ENCODE data around the gene FAM53A.

Gene FAM53A

GRCh38 chr4:1652088-1652487, 32.0 kb downstream of the FAM53A start:
- H3K4me3 ChIP-seq (ENCODE audit: low read depth in 1 of 2, low read length in 2 of 2): no peak overlapping the region
- H3K27ac ChIP-seq (ENCODE audit: low read depth, low read length): no peak overlapping the region
- H3K4me1 ChIP-seq (ENCODE audit: control insufficient read depth in 1 of 2, insufficient read depth in 2 of 2, low read length in 2 of 2): no peaks in the 10 kb centered on the region
- no peaks in the 10 kb centered on the region for H3K36me3 ChIP-seq (ENCODE audit: control insufficient read depth in 1 of 2, insufficient read depth in 2 of 2, low read length in 2 of 2)
- H3K27me3 ChIP-seq (ENCODE audit: control insufficient read depth in 1 of 2, insufficient read depth in 2 of 2, low read length in 2 of 2): no peaks in the 10 kb centered on the region
- H3K9ac ChIP-seq (ENCODE audit: low read depth in 1 of 2, low read length in 2 of 2): no peak overlapping the region
- no peaks in the 10 kb centered on the region for H3K9me3 ChIP-seq (ENCODE audit: control insufficient read depth in 1 of 2, low read length in 2 of 2)

DNA sequence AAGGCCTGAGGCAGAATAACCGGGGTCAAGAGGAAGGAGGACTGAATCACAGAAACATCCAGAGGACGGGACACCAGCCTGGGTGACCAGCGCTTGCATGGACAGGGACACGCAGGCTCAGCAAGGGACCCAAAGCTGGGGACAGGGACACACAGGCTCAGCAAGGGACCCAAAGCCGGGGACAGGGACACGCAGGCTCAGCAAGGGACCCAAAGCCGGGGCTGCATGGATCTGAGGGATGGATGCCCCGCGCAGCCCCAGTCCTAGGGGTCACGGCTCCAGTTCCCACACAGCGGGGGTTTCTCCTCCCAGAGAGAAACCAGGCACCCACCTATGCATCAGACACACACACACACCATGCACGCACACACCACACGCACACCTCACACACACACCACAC, 32.5 kb downstream of the FAM53A start:
- Histone ChIP-seq H3K36me3 (ENCODE audit: control insufficient read depth in 1 of 2, insufficient read depth in 2 of 2, low read length in 2 of 2) (no peaks in the 10 kb centered on the region), H3K9me3 (ENCODE audit: control insufficient read depth in 1 of 2, low read length in 2 of 2) (no peaks in the 10 kb centered on the region), H3K4me1 (ENCODE audit: control insufficient read depth in 1 of 2, insufficient read depth in 2 of 2, low read length in 2 of 2) (no peaks in the 10 kb centered on the region)

DNA sequence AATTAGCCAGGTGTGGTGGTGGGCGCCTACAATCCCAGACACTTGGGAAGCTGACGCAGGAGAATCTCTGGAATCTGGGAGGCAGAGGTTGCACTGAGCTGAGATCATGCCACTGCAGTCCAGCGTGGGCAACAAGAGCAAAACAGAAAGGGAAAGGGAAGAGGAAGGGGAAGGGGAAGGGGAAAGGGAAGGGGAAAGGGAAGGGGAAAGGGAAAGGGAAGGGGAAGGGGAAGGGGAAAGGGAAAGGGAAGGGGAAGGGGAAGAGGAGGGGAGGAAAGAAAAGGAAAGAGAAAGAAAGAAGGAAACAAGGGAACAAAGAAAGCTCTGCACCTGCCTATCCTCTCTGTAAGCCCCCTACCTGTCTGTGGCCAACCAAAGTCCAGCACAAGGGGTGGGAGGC, 35.2 kb downstream of the FAM53A start:
- no peak overlapping the region for H3K4me3 ChIP-seq (ENCODE audit: low read depth in 1 of 2, low read length in 2 of 2)
- no peak overlapping the region for H3K9ac ChIP-seq (ENCODE audit: low read depth in 1 of 2, low read length in 2 of 2)
- H3K27ac ChIP-seq (ENCODE audit: low read depth, low read length): no peak overlapping the region
- H3K9me3 ChIP-seq (ENCODE audit: control insufficient read depth in 1 of 2, low read length in 2 of 2): no peaks in the 10 kb centered on the region
- H3K27me3 ChIP-seq (ENCODE audit: control insufficient read depth in 1 of 2, insufficient read depth in 2 of 2, low read length in 2 of 2): no peaks in the 10 kb centered on the region
- no peaks in the 10 kb centered on the region for H3K36me3 ChIP-seq (ENCODE audit: control insufficient read depth in 1 of 2, insufficient read depth in 2 of 2, low read length in 2 of 2)
- no peaks in the 10 kb centered on the region for H3K4me1 ChIP-seq (ENCODE audit: control insufficient read depth in 1 of 2, insufficient read depth in 2 of 2, low read length in 2 of 2)

More for the DNA sequence above, 32.5 kb downstream of the FAM53A start:
- H3K4me3 ChIP-seq (ENCODE audit: low read depth in 1 of 2, low read length in 2 of 2): no peak overlapping the region
- no peak overlapping the region for H3K27ac ChIP-seq (ENCODE audit: low read depth, low read length)
- no peaks in the 10 kb centered on the region for H3K27me3 ChIP-seq (ENCODE audit: control insufficient read depth in 1 of 2, insufficient read depth in 2 of 2, low read length in 2 of 2)
- no peak overlapping the region for H3K9ac ChIP-seq (ENCODE audit: low read depth in 1 of 2, low read length in 2 of 2)

GRCh38 chr4:1647432-1647831, 36.7 kb downstream of the FAM53A start:
- Histone ChIP-seq H3K4me1 (ENCODE audit: control insufficient read depth in 1 of 2, insufficient read depth in 2 of 2, low read length in 2 of 2) (no peaks in the 10 kb centered on the region), H3K9me3 (ENCODE audit: control insufficient read depth in 1 of 2, low read length in 2 of 2) (no peaks in the 10 kb centered on the region), H3K4me3 (ENCODE audit: low read depth in 1 of 2, low read length in 2 of 2) (no peak overlapping the region), H3K9ac (ENCODE audit: low read depth in 1 of 2, low read length in 2 of 2) (no peak overlapping the region), H3K27me3 (ENCODE audit: control insufficient read depth in 1 of 2, insufficient read depth in 2 of 2, low read length in 2 of 2) (no peaks in the 10 kb centered on the region), H3K27ac (ENCODE audit: low read depth, low read length) (no peak overlapping the region), H3K36me3 (ENCODE audit: control insufficient read depth in 1 of 2, insufficient read depth in 2 of 2, low read length in 2 of 2) (no peaks in the 10 kb centered on the region)

DNA sequence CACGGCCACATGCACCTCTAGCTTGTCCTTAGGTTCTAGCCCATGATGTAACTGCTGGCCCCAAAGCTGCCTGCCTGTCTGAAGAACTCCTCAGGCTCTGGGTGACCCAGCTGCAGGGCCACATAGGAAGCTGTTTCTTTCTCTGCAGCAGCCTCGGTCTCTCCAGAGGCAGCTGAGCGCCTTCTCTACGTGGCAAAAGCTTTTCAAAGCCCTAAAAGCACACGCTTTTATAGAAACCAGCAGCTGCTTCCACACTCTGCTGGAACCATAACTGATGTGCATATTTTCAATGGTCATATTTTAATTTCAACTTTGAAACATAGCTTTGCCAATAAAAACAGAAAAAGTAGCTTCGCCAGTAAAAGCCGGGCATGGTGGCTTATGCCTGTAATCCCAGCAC, 37.4 kb downstream of the FAM53A start:
- Histone ChIP-seq H3K4me1 (ENCODE audit: control insufficient read depth in 1 of 2, insufficient read depth in 2 of 2, low read length in 2 of 2) (no peaks in the 10 kb centered on the region), H3K9me3 (ENCODE audit: control insufficient read depth in 1 of 2, low read length in 2 of 2) (no peaks in the 10 kb centered on the region), H3K27me3 (ENCODE audit: control insufficient read depth in 1 of 2, insufficient read depth in 2 of 2, low read length in 2 of 2) (no peaks in the 10 kb centered on the region), H3K4me3 (ENCODE audit: low read depth in 1 of 2, low read length in 2 of 2) (no peak overlapping the region), H3K9ac (ENCODE audit: low read depth in 1 of 2, low read length in 2 of 2) (no peak overlapping the region), H3K27ac (ENCODE audit: low read depth, low read length) (no peak overlapping the region), H3K36me3 (ENCODE audit: control insufficient read depth in 1 of 2, insufficient read depth in 2 of 2, low read length in 2 of 2) (no peaks in the 10 kb centered on the region)

GRCh38 chr4:1644891-1645657, 39.0 kb downstream of the FAM53A start:
- Histone ChIP-seq H3K4me1 (ENCODE audit: control insufficient read depth in 1 of 2, insufficient read depth in 2 of 2, low read length in 2 of 2) (no peaks in the 10 kb centered on the region), H3K27me3 (ENCODE audit: control insufficient read depth in 1 of 2, insufficient read depth in 2 of 2, low read length in 2 of 2) (no peaks in the 10 kb centered on the region), H3K27ac (ENCODE audit: low read depth, low read length) (no peak overlapping the region), H3K9ac (ENCODE audit: low read depth in 1 of 2, low read length in 2 of 2) (no peak overlapping the region), H3K4me3 (ENCODE audit: low read depth in 1 of 2, low read length in 2 of 2) (no peak overlapping the region), H3K9me3 (ENCODE audit: control insufficient read depth in 1 of 2, low read length in 2 of 2) (no peaks in the 10 kb centered on the region), H3K36me3 (ENCODE audit: control insufficient read depth in 1 of 2, insufficient read depth in 2 of 2, low read length in 2 of 2) (no peaks in the 10 kb centered on the region)

GRCh38 chr4:1643971-1644735, 40.0 kb downstream of the FAM53A start:
- Histone ChIP-seq H3K9me3 (ENCODE audit: control insufficient read depth in 1 of 2, low read length in 2 of 2) (no peaks in the 10 kb centered on the region), H3K9ac (ENCODE audit: low read depth in 1 of 2, low read length in 2 of 2) (no peak overlapping the region), H3K4me3 (ENCODE audit: low read depth in 1 of 2, low read length in 2 of 2) (no peak overlapping the region), H3K4me1 (ENCODE audit: control insufficient read depth in 1 of 2, insufficient read depth in 2 of 2, low read length in 2 of 2) (no peaks in the 10 kb centered on the region), H3K36me3 (ENCODE audit: control insufficient read depth in 1 of 2, insufficient read depth in 2 of 2, low read length in 2 of 2) (no peaks in the 10 kb centered on the region), H3K27ac (ENCODE audit: low read depth, low read length) (no peak overlapping the region), H3K27me3 (ENCODE audit: control insufficient read depth in 1 of 2, insufficient read depth in 2 of 2, low read length in 2 of 2) (no peaks in the 10 kb centered on the region)

- no peaks in the 10 kb centered on the region for H3K36me3 ChIP-seq (ENCODE audit: control insufficient read depth in 1 of 2, insufficient read depth in 2 of 2, low read length in 2 of 2)
- H3K27me3 ChIP-seq (ENCODE audit: control insufficient read depth in 1 of 2, insufficient read depth in 2 of 2, low read length in 2 of 2): no peaks in the 10 kb centered on the region
- no peak overlapping the region for H3K4me3 ChIP-seq (ENCODE audit: low read depth in 1 of 2, low read length in 2 of 2)
- H3K27ac ChIP-seq (ENCODE audit: low read depth, low read length): no peak overlapping the region
- no peaks in the 10 kb centered on the region for H3K9me3 ChIP-seq (ENCODE audit: control insufficient read depth in 1 of 2, low read length in 2 of 2)
- no peaks in the 10 kb centered on the region for H3K4me1 ChIP-seq (ENCODE audit: control insufficient read depth in 1 of 2, insufficient read depth in 2 of 2, low read length in 2 of 2)
- no peak overlapping the region for H3K9ac ChIP-seq (ENCODE audit: low read depth in 1 of 2, low read length in 2 of 2)
Observed at GRCh38 chr4:1642196-1642951, 41.7 kb downstream of the FAM53A start.

DNA sequence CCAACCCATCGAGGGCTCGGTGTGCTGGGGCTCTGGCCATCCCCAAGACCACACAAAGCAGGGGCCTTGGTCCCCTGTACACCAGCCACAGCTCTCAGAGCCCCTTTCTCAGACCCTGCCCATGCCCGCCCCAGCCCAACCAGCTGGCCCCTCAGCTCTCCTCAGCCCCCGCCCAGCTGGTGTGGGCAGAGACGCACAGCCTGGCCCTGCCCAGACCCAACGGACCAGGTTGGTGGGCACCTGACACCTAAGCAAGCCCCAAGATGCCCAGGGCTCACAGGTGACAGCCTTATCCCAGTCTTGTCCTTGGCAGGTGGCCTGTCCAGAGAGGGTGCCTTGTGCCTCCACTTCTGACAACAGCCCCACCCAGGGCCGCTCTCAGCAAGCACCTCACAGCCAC, 42.4 kb downstream of the FAM53A start:
- H3K36me3 ChIP-seq (ENCODE audit: control insufficient read depth in 1 of 2, insufficient read depth in 2 of 2, low read length in 2 of 2): no peaks in the 10 kb centered on the region
- H3K27me3 ChIP-seq (ENCODE audit: control insufficient read depth in 1 of 2, insufficient read depth in 2 of 2, low read length in 2 of 2): no peaks in the 10 kb centered on the region
- H3K9me3 ChIP-seq (ENCODE audit: control insufficient read depth in 1 of 2, low read length in 2 of 2): no peaks in the 10 kb centered on the region
- H3K4me1 ChIP-seq (ENCODE audit: control insufficient read depth in 1 of 2, insufficient read depth in 2 of 2, low read length in 2 of 2): no peaks in the 10 kb centered on the region
- H3K9ac ChIP-seq (ENCODE audit: low read depth in 1 of 2, low read length in 2 of 2): no peak overlapping the region
- no peak overlapping the region for H3K27ac ChIP-seq (ENCODE audit: low read depth, low read length)
- no peak overlapping the region for H3K4me3 ChIP-seq (ENCODE audit: low read depth in 1 of 2, low read length in 2 of 2)
